ENCODE results near the gene EIF5B.

- TF ChIP-seq CTCF (IDR thresholded peaks at IDR 0.05) = no peak
- TF ChIP-seq POLR2A (IDR thresholded peaks at IDR 0.05) = no peak
Measured at GRCh38 chr2:99350194-99350593, 13.0 kb downstream of the EIF5B start.
